SK-N-DZ (cell line): ENCODE data around the gene LRIG3.
"Not testable (repeated sequence)": the region's sequence is repeated elsewhere in the genome, so short reads cannot be mapped to it uniquely, and the experiment has no call there.

Source experiments
- DNase-seq: peaks from one replicate; pipeline ENCODE4 v3.0.0-alpha.2; 2015; ENCODE audit warnings: low spot score

LRIG3 gene

DNA sequence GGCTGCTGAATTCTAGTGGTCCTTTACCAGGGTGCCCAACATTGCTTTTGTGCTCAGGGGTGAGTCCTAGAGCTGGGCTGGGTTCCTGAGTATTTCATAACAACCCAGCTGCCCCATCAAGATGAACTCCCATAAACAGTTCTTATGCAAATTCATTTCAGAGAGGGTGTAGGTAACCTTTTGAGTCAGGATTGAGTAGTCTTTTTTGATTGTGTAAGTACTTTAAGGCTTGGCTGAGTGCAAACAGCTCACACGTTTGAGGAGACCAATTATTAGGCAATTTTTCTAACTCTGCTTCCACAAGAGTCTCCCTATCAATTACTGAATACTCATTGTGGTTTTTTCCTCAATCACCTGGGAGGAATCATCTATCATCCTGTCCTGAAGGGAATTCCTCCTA, 63.1 kb downstream of the LRIG3 start:
- DNase-seq = not testable (repeated sequence)

DNA sequence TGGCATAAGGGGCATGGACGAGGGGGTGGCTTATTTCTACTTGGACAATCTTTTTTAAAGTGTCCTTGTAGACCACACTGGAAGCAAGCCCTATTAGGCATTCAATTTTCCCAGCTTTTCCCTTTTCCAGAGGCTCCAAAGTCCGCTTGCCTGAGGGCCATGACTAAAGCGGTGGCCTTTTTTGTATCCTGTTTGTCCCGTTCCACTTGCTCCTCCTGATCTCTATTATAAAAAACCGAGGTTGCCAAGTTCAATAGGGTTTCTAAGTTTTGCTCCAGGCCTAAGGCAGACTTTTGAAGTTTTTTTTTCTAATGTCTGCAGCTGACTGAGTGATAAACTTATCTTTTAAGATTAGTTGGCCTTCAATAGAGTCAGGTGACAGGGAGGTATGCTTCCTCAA, 64.7 kb downstream of the LRIG3 start:
- not testable (repeated sequence) for DNase-seq

GRCh38 chr12:58850826-58851225, 69.5 kb downstream of the LRIG3 start:
- no peak for DNase-seq

DNA sequence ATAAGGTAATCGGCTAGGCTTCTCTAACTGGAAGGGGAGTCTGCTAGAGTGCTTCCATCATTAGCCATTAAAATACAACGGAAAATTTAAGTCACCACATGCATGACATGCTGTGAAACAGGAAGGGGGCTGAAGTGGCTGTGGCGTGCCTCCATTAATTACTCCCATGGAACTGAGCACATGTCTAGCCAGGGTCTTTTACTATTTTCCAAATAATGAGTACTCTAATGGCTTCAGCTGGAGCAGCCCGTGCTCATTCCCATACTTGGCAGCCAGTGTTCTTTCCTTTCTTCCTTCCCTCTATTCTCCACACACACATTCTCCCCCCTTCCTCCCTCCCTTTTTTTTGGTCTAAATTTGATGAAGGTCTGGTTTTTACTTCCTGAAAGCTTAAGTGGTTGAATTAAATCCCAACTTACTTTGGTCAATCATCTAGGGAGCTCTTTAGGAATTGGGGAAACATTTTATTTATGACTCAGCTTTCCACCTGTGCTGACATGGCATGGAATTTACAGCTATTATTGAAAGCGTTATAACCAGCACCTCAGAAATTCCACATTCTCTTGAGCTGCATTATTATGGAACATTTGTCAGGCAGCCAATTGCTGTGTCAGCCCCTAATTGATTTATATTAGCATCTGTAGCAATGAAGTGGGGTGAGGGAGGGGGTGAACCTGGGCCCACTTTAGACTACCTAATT, 72.3 kb downstream of the LRIG3 start:
- DNase-seq = no peak

DNA sequence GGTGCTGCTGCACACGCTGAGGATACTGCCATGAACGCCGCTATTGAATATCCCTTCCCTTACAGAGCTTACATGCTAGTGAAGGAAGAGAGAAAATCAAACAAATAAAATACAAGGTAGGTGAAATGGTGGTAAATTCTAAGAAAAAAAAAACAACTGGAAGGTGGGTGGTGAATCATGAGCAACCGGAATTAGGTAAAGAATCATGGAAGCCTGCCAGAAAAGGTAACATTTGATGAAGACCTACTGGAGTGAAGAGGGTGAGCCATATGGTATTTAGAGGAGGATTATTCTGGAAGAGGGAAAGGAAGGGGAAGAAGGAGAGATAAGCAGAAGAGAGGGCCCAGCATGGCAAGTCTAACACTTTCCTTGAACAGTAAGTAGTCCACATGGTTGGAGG, 76.1 kb downstream of the LRIG3 start:
- DNase-seq = no peak

DNA sequence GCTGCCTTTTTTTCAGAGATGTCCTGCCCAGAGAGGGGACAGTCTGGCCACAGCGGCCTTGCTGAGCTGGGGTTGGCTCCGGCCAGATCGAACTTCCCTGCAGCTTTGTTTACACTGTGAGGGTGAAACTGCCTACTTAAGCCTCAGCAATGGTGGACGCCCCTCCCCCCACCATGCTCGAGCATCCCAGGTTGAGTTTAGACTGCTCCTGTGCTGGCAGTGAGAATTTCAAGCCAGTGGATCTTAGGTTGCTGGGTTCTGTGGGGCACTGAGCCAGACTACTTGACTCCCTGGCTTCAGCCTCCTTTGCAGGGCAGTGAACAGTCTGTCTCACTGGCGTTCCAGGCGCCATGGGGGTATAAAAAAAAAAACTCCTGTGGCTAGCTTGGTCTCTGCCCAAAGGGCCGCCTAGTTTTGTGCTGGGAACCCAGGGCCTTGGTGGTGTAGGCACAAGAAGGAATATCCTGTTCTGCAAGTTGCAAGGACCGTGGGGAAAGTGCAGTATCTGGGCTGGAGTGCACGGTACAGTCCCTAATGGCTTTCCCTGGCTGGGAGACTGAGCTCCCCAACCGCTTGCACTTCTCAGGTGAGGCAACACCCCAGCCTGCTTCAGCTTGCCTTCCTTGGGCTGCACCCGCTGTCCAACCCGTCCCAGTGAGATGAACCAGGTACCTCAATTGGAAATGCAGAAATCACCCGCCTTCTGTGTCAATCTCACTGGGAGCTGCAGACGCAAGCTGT, 79.1 kb downstream of the LRIG3 start:
- DNase-seq = no peak

- DNase-seq = no peak
These were observed 86.5 kb downstream of the LRIG3 start for GRCh38 chr12:58833853-58834252.

GRCh38 chr12:58832920-58833319, 87.4 kb downstream of the LRIG3 start:
- DNase-seq = no peak
